ENCODE results near the gene ZNF511. TPM values are rescaled to one million over a fixed set of nuclear protein-coding genes. Genes with fewer than 3 reads are reported as not detected.

Gene ZNF511
- total and polyA plus RNA-seq, 9 of the 15 experiments (the other 6 are each of a cell fraction or from before 2014, with no cell fraction given) = 0.61 to 69.3 (median 40.1) TPM

DNA sequence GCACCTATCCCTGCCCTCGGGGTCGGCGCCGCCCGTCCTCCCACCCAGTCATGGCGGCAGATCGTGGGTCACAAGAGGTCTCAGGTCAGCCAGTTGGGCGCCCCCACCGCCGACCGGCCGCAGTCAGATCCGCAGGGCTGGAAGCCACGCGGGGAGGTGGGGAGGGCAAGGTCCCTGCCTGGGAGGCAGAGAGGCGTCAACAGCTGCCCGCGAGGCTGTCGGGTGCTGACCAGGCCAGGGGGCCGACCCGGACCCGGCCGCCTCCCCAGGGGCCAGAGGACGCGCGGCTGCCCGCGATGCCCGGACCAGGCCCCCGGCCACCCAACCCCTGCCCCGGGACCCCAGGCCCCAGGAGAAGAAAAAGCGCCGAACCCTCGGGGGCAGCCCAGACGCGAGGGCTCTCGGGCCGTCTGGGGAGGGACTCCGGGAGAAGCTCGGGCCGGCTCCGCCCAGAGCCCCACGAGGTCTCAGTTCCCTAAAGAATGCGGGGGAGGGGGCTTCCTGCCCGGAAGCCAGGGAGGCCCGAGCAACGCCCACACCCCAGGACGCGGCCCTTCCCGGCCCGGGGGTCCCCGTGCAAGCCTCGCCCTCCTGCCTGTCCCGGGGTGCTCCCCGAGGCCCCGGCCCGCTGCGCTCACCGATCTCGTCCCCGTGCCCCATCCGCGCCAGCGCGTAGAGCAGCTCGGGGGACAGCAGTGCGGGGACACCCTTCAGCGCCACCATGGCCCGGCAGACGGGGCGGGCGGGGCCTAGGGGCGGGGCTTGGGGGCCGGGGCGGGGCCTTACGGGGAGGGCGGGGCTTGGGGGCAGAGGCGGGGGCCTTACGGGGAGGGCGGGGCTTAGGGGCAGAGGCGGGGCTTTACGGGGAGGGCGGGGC lies 48.8 kb downstream of the ZNF511 start, which contains the start of gene FUOM (continued):
- TF ChIP-seq E2F6 (IDR thresholded peaks at IDR 0.05; ENCODE audit: borderline replicate concordance in 1 of 2, extremely low read depth in 1 of 2, insufficient read depth in 1 of 2, insufficient read length in 1 of 2, low read depth in 1 of 2, low read length in 1 of 2, poor library complexity in 1 of 2, severe bottlenecking in 1 of 2) (peak; percentile 62 to 83), NR1H2 (CRISPR knock-in tag; IDR thresholded peaks at IDR 0.05) (no peak), CBFB (CRISPR knock-in tag; IDR thresholded peaks at IDR 0.05) (no peak), HDAC6 (IDR thresholded peaks at IDR 0.05; ENCODE audit: low read depth, low read length) (no peak), POLR2AphosphoS2 (IDR thresholded peaks at IDR 0.05; ENCODE audit: low read length) (no peak), CCNT2 (IDR thresholded peaks at IDR 0.05; ENCODE audit: borderline replicate concordance, extremely low read depth, insufficient read length, low read depth, low read length) (peak; percentile 30), ZNF324 (CRISPR knock-in tag; IDR thresholded peaks at IDR 0.05) (no peak), ZNF347 (CRISPR knock-in tag; IDR thresholded peaks at IDR 0.05; ENCODE audit: low read depth) (no peak), KLF1 (tag; IDR thresholded peaks at IDR 0.05) (no peak), ZNF778 (CRISPR knock-in tag; IDR thresholded peaks at IDR 0.05) (no peak), ETV1 (tag; conservative IDR thresholded peaks at IDR 0.05; ENCODE audit: low read depth) (0 out of 2 replicates have a peak, but pooled peaks have one; percentile 23), RREB1 (CRISPR knock-in tag; IDR thresholded peaks at IDR 0.05) (0 out of 2 replicates have a peak, but pooled peaks have one; percentile 26), NEUROD1 (IDR thresholded peaks at IDR 0.05; ENCODE audit: borderline replicate concordance, low read depth, low read length, partially characterized antibody) (no peak), ZSCAN29 (IDR thresholded peaks at IDR 0.05) (no peak), MBD2 (IDR thresholded peaks at IDR 0.05; ENCODE audit: borderline replicate concordance, low read depth) (no peak)
- TF ChIP-seq, protein P1, sequence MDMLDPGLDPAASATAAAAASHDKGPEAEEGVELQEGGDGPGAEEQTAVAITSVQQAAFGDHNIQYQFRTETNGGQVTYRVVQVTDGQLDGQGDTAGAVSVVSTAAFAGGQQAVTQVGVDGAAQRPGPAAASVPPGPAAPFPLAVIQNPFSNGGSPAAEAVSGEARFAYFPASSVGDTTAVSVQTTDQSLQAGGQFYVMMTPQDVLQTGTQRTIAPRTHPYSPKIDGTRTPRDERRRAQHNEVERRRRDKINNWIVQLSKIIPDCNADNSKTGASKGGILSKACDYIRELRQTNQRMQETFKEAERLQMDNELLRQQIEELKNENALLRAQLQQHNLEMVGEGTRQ (CRISPR knock-in tag; IDR thresholded peaks at IDR 0.05) = no peak
- TF ChIP-seq, protein P2, sequence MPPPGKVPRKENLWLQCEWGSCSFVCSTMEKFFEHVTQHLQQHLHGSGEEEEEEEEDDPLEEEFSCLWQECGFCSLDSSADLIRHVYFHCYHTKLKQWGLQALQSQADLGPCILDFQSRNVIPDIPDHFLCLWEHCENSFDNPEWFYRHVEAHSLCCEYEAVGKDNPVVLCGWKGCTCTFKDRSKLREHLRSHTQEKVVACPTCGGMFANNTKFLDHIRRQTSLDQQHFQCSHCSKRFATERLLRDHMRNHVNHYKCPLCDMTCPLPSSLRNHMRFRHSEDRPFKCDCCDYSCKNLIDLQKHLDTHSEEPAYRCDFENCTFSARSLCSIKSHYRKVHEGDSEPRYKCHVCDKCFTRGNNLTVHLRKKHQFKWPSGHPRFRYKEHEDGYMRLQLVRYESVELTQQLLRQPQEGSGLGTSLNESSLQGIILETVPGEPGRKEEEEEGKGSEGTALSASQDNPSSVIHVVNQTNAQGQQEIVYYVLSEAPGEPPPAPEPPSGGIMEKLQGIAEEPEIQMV (tag; conservative IDR thresholded peaks at IDR 0.05; ENCODE audit: low read depth) = no peak

Data from K562 (cell line).